ENCODE results near the gene DNAH8. TPM values are rescaled to one million over a fixed set of nuclear protein-coding genes. Genes with fewer than 3 reads are reported as not detected.
A peak's percentile ranks its signal among the peaks of the same experiment; 100 is the strongest.

DNAH8 gene
- total and polyA plus RNA-seq, 11 donors = 0.02 to 0.50 (median 0.02) TPM; not detected in 8

GRCh38 chr6:38687043-38687353, 28.1 kb upstream of the DNAH8 start:
- DNase-seq (peak in 1 of 5 donors; percentile 32), ATAC-seq (peak; percentile 26 to 73 (median 58))
- peaks cover 0 to 34% (median 21%) of the 10 kb centered on the region in 9 donors for H3K36me3 ChIP-seq

DNA sequence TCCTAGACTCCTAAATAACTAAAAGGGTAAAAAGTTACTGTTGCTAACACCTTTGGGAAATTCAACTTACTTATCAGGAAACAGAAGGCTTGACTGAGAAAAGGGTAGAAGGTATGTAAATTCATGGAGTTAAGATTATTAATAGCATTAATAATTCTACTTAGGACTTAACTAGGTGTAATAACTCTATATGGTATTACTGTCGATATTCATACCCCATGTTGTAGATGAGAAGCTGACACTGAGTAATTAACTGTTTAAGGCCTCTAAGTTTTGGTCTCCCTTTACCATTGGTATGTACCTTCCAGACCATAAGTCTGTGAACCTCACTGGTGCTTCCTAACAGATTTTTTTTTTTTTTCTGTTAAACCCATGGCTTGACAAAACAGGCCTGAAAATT, 27.6 kb upstream of the DNAH8 start:
- Histone ChIP-seq H3K27me3 (no peaks in the 10 kb centered on the region), H3K27ac (peak overlapping the region in 1 of 12 donors; percentile 32), H3K9me3 (no peaks in the 10 kb centered on the region), H3K36me3 (peaks cover 0 to 29% (median 18%) of the 10 kb centered on the region in 9 donors), H3K4me1 (peaks cover 0 to 41% (median 13%) of the 10 kb centered on the region in 12 donors), H3K4me3 (no peak overlapping the region)
- no peak for TF ChIP-seq POLR2A (IDR thresholded peaks at IDR 0.05)
- TF ChIP-seq, protein P1, sequence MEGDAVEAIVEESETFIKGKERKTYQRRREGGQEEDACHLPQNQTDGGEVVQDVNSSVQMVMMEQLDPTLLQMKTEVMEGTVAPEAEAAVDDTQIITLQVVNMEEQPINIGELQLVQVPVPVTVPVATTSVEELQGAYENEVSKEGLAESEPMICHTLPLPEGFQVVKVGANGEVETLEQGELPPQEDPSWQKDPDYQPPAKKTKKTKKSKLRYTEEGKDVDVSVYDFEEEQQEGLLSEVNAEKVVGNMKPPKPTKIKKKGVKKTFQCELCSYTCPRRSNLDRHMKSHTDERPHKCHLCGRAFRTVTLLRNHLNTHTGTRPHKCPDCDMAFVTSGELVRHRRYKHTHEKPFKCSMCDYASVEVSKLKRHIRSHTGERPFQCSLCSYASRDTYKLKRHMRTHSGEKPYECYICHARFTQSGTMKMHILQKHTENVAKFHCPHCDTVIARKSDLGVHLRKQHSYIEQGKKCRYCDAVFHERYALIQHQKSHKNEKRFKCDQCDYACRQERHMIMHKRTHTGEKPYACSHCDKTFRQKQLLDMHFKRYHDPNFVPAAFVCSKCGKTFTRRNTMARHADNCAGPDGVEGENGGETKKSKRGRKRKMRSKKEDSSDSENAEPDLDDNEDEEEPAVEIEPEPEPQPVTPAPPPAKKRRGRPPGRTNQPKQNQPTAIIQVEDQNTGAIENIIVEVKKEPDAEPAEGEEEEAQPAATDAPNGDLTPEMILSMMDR (IDR thresholded peaks at IDR 0.05) = no peak
- no peak for ATAC-seq
- intact Hi-C loops (cut with DNase I) = no loop called here
- no peak for DNase-seq
- 96 to 100% (median 97%) methylated on average over 1 of the region's 1 CpG for WGBS, 4 donors

More at GRCh38 chr6:38687043-38687353, 28.1 kb upstream of the DNAH8 start:
- no peaks in the 10 kb centered on the region for H3K27me3 ChIP-seq
- H3K27ac ChIP-seq = peak overlapping the region in 1 of 12 donors; percentile 32
- H3K9me3 ChIP-seq = no peaks in the 10 kb centered on the region
- peaks cover 0 to 41% (median 13%) of the 10 kb centered on the region in 12 donors for H3K4me1 ChIP-seq
- no peak overlapping the region for H3K4me3 ChIP-seq
- intact Hi-C loops (cut with DNase I) = no loop called here
- 66 to 78% (median 75%) methylated on average over 2 of the region's 2 CpGs for WGBS, 4 donors
- TF ChIP-seq POLR2A (IDR thresholded peaks at IDR 0.05) = no peak
- TF ChIP-seq, protein P1 (IDR thresholded peaks at IDR 0.05) = no peak

DNA sequence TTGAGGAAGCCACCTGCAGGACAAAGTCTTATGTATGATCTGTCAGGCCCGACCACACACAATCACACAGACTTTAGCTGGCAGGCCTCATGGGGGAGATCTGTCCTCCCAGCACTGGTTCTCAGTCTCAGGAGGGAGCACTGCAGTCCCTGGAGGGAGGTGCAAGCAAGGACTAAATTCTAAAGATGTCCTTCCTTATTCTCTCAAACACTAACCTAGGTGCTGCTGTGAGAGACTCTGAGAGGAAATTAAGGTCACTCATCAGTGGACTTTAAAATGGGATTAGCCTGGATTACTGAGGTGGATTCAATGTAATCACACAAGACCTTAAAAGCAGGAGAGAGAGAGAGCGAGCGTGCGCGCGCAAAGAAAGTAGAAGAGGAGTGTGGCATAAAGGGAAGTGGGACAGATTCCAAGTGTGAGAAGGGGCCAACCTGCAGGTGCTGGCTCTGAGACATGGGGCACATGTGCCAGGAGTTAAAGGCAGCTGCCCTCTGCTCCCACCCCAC, 26.5 kb upstream of the DNAH8 start:
- peaks cover 0 to 18% (median 7%) of the 10 kb centered on the region in 9 donors for H3K36me3 ChIP-seq
- peak overlapping the region in 2 of 12 donors; percentile 4 to 7 for H3K27ac ChIP-seq
- H3K9me3 ChIP-seq = no peaks in the 10 kb centered on the region
- 46 to 68% (median 50%) methylated on average over 6 of the region's 6 CpGs for WGBS, 4 donors
- DNase-seq (peak in 2 of 5 donors; percentile 31 to 45), ATAC-seq (peak in 3 of 4 donors; percentile 58 to 73 (median 63))
- no peaks in the 10 kb centered on the region for H3K27me3 ChIP-seq
- TF ChIP-seq, protein P1 (IDR thresholded peaks at IDR 0.05) = no peak
- no peak for TF ChIP-seq POLR2A (IDR thresholded peaks at IDR 0.05)
- no peak overlapping the region for H3K4me3 ChIP-seq
- intact Hi-C loops (cut with DNase I) = no loop called here
- peaks cover 0 to 41% (median 13%) of the 10 kb centered on the region in 12 donors for H3K4me1 ChIP-seq

DNA sequence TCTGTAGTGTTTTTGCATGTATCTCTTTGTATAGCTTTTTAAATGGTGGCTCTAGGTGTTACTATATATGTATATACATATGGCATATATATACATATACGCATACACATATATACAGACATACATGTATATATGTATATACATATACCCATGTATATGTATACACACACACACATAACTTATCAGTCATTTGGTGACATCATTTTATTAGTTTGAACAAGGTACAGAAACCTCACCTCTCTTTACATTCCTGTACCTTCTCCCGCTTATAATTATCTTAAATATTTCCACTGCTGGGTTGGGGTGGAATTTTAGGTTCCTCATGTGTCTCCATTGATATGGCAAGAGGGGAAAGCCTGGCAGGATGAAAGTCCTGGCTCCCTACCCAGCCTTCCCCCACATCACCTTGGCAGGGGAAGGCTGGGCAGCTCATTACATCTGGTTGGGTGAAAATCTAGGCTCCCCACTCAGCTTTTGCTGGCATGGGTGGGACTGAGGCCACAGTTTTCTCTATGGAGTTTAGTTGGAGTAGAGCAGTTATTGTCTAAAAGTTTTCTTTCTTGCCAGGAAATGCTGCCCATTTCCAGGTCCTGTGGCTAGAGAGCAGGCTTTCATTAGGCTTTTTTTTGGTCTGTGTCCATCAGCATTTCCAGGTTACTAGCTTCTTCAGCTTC, 19.7 kb upstream of the DNAH8 start:
- Histone ChIP-seq H3K4me3 (no peak overlapping the region), H3K36me3 (peaks cover 0 to 5% (median 0%) of the 10 kb centered on the region in 9 donors), H3K9me3 (peaks cover 0 to 12% (median 4%) of the 10 kb centered on the region in 12 donors), H3K4me1 (peaks cover 0 to 14% (median 0%) of the 10 kb centered on the region in 12 donors), H3K27ac (no peak overlapping the region), H3K27me3 (no peaks in the 10 kb centered on the region)
- DNase-seq (no peak), ATAC-seq (no peak)
- no peak for TF ChIP-seq POLR2A (IDR thresholded peaks at IDR 0.05)
- TF ChIP-seq, protein P1 (IDR thresholded peaks at IDR 0.05) = no peak
- intact Hi-C loops (cut with DNase I) = no loop called here
- WGBS, 4 donors = 87 to 93% (median 91%) methylated on average over 2 of the region's 2 CpGs
